ENCODE data around the gene NAT14.

Gene NAT14

DNA sequence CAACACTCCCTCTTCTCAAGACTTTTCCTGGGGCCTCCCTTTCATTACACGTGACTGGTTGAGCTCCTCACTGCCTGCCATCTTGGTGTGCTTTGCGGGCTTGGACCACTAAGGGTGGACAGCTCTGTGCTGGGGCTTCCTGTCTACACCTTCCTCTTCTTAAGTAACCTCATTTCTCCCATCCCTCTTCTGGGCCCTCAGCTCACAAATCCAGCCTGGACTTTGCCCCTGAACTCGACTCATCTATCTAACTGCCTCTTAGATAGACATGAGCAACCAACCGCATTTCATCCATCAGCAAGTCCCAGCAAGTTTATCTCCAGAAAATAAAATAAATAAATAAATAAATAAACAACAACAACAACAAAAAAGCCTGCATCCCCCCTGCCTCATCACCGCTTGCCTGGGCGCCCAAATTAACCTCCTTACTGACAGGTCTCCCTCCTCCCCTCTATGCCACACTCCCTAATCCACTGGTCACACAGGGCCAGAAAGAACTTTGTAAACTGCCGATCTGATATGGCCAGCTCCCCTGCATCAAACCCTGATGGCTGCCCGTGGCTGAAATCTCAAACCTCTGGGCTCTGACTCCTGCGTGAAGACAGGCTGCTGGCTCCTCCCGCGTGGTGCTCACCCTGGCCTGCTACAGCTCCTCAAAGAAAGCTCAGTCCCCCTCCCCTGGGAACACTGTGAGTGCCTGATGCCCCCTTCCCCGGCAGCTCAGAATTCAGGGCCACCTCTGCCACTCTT lies 31.3 kb upstream of the NAT14 start:
- DNase-seq: no peak

GRCh38 chr19:55454787-55455243 lies 30.2 kb upstream of the NAT14 start:
- peak; percentile 11 to 64 for DNase-seq

GRCh38 chr19:55455576-55456235 lies 29.3 kb upstream of the NAT14 start:
- DNase-seq: no peak

DNA sequence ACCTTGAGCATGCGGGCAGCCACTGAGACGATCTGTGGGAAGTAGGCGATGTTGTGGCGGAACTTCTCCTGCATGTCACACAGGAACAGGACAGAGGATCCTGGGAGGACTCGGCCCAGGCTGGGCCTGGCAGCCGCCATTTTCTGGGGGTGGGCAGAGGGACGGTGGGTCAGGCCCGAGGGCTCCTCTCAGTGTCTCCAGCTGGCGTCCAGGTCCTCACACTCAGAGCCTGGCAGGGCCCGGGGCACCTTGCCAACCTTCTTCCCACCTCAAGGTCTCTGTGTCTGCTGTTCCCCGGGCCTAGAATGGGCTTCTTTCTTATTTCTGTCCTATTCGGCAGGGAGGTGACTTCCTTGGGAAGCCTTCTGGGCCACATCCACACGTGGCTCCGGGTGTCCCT lies 28.6 kb upstream of the NAT14 start:
- no peak for DNase-seq

- DNase-seq: no peak
Measured at GRCh38 chr19:55457683-55458457, 27.1 kb upstream of the NAT14 start.

DNA sequence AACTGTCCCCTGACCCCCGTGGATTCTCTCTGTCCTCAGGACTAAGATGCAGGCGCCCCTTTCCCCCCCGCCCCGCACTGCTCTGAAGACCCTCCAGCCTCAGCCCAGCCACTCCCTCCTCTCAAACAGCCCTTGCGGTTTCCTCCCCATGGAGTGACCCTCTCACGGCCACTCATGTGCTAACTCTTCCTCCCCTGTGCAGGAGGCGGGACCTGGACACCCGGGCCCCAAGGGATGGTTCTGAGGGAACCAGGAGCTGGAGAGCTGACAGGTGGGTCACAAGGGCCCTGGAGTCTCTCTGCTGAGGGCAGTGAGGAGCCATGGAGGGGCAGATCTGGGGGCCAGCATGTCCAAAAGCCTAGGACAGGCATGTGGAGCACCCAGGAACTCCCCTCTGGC lies 25.4 kb upstream of the NAT14 start:
- no peak for DNase-seq

DNA sequence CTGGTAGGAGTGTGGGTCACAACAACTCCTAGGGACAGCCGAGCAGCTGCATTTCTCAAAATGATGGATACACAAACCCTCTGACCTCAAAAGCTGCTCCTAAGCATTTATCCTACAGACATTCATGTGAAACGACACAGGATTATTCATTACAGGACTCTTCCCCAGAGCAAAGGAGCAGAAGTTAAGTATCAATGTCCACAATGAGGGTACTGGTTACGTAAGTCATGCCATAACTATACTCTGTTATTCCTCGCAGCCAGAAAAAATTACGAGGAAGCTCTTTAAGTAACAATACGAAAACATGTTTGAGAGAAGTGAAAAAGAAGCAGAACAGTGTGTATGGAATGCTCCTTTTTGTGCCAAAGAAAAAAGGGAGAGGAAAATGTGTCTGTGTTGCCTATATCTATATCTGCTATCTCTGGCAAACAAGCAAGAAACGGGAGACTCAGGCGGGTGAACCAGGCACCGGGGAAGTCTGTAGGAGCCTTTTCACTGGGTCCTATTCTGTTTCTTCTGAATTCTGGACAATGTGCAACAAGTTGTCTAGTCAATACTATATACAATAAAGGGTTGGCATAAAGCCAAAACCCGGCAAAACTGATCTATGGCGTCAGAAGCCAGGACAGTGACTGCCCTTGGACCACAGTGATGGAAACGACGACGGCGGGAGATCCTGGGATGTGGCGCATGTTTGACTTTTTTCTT lies 24.9 kb upstream of the NAT14 start:
- peak in 1 of 2 donors; percentile 9 for DNase-seq

- DNase-seq: peak in 1 of 2 donors; percentile 43
Measured at GRCh38 chr19:55460670-55461258, 24.2 kb upstream of the NAT14 start.

- DNase-seq: peak; percentile 98 to 100
Measured at GRCh38 chr19:55461259-55461973, 23.6 kb upstream of the NAT14 start, which contains the start of gene ISOC2. TSS of gene ISOC2 (minus strand) at chr19:55461642. CDS start at chr19:55456486, 5,156 bp downstream.

DNA sequence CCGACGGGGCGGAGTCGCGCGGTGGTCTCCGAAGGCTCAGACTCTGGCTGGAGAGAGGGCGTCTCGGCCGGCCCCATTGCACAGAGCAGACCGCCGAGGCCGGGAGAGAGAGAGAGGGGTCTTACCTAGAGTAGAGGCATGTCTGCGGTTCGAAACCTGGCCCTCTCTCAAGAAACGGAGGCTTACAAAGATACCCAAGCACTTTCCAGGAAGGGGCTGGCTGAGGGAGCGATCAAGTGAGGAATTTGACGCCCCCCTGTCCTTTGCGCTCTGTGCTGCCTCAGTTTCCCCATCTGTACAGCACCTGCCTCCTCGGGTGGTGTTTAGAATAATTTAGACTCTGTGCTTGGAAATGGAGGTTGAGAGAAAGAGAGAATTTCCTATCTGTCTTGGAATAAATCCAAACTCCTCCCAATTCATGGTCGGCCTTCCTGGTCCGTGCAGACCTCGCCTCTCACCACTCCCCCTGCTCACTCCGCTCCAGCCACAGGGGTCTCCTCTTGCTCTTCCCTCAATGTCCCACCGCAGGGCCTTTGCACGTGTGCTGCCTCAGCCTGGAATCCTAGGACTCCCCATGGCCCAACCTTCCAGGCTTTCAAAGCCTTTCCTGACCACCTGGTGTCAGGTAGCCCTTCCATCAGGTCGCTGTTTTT lies 22.9 kb upstream of the NAT14 start:
- DNase-seq: no peak

DNA sequence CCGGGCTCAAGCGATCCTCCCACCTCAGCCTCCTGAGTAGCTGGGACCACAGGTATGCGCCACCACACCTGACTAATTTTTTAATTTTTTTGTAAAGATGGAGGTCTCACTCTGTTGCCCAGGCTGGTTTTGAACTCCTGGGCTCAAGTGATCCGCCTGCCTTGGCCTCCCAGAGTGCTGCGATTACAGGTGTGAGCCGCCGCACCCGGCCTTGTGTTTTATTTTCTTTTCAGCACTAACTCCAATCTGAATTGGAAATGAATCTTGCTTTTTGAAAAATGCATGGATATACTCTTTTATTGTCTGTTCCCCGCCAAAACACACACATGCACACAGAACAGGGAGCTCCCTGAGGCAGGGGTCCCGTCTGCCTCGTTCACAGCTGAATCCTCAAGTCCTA lies 22.3 kb upstream of the NAT14 start:
- DNase-seq: no peak

GRCh38 chr19:55463583-55464031 lies 21.4 kb upstream of the NAT14 start:
- no peak for DNase-seq

- DNase-seq: no peak
Measured at GRCh38 chr19:55464039-55464661, 20.8 kb upstream of the NAT14 start.

- DNase-seq: no peak
Measured at GRCh38 chr19:55464662-55465054, 20.3 kb upstream of the NAT14 start, which contains the start of gene C19orf85. TSS of gene C19orf85 (minus strand) at chr19:55464751. CDS start at chr19:55464554, 197 bp downstream.

DNA sequence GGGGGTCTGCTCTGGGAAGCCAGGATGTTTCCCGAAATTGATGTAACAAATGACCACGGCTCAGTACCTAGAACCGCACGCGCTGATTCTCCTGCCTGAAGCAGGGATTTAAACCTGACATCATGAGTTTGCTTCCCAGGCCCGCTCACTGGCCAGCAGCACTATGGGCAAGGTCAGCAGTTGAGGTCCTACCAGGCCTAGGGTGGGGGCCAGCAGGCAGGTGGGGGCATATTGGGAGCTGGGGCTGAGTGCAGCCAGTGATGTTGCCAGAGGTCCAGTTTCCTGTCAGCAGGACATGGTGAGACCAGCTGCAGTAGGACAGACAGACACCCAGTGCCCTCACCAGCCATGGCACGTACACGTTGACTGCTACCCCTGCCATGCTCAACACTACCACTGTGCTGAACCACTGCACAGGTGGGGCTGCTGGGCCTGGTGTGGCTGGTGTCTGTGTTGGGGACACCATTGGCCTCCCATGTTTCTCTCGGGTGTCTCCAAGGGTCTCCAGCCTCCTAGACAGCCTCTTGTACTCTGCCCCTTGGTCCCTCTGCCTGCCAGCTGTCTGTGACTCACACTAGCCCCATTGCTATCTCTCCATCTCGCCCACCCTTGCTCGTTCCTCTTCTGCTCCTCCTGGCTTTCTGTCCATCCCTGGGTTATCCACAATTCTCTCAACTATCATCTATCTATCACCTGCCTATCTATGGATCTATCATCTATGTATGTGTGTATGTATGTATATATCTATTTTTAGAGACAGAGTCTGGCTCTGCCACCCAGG lies 19.3 kb upstream of the NAT14 start:
- DNase-seq: no peak

DNA sequence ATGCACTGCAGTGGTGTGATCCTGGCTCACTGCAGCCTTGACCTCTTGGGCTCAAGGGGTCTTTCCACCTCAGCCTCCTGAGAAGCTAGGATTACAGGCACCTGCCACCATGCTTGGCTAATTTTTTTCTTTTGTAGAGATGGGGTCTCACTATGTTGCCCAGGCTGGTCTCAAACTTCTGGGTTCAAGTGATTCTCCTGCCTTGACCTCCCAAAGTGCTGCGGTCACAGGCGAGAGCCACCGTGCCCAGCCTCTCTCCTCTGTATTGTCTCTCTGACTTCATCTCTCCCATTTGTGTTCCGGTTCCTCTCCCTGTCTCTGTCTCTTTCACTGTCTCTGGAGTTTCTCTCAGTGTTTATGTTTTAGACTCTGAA lies 18.8 kb upstream of the NAT14 start:
- DNase-seq: no peak

DNA sequence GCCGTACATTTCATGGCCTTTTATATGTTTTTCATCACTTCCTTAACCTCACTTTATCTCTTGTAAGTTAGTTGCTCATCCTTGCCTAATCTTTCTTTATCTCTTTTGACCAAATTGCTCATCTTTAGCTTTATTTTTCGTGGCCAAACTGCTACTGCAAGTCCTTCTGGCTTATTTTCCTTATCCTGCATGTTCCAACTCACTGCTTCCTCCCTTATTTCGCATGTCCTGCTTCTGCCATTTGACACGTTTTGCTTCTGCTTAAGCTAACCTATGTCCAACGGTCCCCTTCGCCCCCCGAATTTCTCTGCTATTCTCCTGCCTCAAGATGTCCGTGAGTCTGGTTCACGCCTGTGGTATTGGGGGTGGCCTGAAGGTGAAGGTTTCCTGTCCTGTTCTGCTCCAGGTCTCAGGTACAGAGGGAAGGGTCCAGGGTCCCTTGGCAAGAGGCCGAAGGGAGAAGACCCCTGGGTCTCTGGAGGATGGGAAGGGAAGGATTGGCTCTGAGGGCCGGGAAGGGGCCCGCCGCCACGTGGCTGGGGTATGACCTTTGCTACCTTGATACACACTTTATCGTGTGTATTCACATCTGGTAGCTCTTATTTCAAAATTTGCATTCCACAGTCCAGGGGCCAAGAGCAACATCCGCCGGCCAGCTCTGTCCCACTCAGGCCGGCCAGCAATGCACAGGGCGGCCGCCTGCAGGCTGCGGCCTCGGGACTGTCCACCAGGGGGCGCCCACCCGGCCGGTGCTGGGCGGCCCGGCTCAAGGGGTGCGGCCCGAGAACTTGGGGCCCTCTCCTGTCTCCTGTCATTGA lies 17.5 kb upstream of the NAT14 start:
- peak in 1 of 2 donors; percentile 40 for DNase-seq

DNA sequence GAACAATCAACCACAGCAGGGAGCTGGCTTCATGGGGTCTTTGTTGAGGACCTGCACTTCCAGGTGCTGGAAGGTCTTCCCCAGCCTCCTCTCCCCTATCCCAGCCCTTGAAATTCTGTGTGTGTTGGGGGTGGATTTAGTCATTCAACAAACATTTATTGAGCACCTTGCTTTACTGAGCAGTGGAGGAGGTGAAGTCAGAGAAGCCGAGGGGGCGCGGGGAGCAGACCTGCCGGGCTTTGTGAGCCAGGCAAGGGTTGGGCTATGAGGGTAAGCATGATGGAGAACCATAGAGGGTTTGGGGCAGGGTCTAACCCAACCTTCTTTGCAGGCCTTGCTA lies 17.0 kb upstream of the NAT14 start:
- DNase-seq: no peak

GRCh38 chr19:55471266-55471665 lies 13.7 kb upstream of the NAT14 start:
- DNase-seq: no peak
